Smooth muscle cell of the brain vasculature (primary cell): ENCODE data around the gene KIAA0232.
A peak's percentile ranks its signal among the peaks of the same experiment; 100 is the strongest.

Source experiments
- DNase-seq: peaks from one replicate; pipeline ENCODE4 v3.0.0-alpha.2; 2012; ENCODE audit warnings: low read depth, low spot score

The KIAA0232 gene, protein sequence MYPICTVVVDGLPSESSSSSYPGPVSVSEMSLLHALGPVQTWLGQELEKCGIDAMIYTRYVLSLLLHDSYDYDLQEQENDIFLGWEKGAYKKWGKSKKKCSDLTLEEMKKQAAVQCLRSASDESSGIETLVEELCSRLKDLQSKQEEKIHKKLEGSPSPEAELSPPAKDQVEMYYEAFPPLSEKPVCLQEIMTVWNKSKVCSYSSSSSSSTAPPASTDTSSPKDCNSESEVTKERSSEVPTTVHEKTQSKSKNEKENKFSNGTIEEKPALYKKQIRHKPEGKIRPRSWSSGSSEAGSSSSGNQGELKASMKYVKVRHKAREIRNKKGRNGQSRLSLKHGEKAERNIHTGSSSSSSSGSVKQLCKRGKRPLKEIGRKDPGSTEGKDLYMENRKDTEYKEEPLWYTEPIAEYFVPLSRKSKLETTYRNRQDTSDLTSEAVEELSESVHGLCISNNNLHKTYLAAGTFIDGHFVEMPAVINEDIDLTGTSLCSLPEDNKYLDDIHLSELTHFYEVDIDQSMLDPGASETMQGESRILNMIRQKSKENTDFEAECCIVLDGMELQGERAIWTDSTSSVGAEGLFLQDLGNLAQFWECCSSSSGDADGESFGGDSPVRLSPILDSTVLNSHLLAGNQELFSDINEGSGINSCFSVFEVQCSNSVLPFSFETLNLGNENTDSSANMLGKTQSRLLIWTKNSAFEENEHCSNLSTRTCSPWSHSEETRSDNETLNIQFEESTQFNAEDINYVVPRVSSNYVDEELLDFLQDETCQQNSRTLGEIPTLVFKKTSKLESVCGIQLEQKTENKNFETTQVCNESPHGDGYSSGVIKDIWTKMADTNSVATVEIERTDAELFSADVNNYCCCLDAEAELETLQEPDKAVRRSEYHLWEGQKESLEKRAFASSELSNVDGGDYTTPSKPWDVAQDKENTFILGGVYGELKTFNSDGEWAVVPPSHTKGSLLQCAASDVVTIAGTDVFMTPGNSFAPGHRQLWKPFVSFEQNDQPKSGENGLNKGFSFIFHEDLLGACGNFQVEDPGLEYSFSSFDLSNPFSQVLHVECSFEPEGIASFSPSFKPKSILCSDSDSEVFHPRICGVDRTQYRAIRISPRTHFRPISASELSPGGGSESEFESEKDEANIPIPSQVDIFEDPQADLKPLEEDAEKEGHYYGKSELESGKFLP (N-terminal part only)

DNA sequence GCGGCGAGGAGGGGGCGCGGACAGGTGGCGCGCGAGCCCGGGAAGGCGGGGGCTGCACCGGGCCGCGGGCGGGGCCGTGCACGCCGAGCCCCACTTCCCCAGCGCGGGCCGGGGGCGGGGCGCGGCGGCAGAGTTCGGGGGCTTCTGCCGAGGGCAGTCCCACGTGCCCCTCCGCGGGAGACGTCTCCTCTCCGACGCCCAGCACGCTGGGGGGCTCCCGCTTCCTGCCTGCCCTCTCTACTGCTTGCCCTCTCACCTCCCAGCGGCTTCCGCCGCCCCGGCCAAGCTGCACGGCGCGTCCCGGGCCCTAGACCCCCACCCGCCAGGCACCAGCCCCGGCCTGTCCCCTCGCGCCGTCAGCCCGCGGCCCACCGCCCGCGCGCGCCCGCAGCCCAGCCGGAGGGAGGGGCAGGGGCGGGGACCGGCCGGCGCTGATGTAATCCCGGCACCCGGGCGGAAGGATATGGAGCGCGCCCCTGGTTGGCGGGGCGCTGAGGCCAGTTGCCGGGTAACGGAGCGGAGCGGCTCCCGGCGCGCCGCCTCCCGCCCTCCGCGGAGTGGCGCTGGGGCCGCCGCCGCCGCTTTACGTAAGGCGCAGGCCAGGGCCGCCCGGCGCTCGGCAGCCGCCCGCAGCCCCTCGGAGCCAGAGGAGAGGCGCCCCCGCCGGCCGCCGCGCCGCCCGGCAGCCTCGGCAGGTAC lies at the start of gene KIAA0232:
Gene KIAA0232, plus strand, starts transcription at position 581 of the 699 bp plus-strand sequence. CDS start 41,727 bp downstream, outside the sequence.
- DNase-seq = peak; percentile 75

DNA sequence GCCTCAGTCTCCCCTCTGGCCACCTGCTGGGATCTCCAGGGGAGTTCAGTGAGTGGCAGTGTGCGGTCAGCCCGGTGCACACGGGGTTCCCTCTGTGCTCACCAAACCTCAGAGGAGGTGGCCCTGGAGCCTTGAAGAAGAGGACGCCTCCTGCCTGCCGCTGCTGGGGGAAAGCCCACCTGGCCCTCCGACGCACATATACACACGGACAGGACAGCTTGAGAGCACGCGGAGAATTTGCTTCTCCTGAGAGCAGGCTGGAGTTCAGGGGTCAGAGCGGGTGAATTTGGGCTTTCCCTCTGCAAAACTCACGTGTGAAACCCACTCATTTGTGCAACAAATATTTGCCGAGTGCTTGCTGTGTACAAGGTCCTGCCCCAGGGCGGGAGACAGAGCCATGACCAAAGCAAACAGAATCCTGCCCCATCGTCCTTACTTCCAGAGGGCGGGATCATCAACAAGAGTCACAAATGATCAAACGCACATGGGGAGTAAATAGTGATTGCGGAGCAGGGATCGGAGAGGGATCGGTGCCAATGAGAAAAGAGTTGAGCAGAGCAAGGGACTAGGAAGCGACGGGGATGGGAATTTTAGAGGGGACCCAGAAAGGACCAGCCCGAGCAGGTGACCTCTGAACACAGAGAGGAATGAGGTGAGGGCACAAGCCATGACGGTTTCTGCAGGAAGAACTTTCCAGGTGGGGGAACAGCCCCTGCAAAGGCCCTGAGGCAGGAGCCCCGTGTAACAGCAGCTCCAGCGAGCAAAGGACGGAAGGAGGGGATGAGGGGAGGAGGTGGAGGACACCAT lies 49.0 kb upstream of the KIAA0232 start:
- DNase-seq = no peak

DNA sequence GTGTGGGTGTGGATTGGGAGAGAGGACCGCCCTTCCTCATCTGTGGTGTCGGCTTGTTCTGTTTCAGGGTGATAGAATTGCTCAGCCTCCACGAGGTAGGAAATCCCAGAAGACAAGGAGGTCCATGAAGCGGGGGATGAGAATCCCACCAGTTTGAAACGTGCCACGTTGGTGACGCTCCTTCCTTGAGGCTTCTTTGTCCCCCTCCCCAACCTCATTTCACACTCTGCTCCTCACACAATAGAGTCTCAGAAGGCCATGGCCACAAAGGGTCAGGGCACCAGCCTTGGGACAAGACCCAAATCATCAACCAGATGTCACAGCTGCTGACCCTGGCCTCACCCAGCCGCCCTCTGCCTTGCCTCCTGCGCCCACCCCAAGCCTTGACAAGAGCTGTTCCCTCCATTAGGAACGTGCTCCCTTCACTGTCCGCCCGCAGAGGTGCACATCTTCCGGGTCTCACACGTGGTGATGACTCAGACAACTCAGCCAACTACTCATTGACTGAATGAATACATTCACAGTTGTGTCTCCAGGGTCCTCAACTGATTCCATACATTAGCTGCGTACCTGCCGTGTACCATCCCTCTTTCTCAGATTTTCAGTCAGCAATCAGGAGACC lies 48.3 kb upstream of the KIAA0232 start:
- DNase-seq = no peak

DNA sequence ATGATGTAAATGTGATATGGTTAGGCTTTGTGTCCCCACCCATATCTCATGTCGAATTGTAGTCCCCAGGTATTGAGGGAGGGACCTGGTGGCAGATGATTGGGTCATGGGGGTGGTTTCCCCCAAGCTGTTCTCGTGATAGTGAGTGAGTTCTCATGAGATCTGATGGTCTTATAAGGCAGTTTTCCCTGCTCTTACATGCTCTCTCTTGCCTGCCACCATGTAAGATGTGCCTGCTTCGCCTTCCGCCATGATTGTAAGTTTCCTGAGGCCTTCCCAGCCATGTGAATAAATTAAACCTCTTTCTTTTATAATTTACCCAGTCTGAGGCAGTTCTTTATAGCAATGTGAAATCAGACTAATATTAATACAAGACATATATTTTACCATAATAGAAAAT lies 42.6 kb upstream of the KIAA0232 start:
- DNase-seq = no peak

DNA sequence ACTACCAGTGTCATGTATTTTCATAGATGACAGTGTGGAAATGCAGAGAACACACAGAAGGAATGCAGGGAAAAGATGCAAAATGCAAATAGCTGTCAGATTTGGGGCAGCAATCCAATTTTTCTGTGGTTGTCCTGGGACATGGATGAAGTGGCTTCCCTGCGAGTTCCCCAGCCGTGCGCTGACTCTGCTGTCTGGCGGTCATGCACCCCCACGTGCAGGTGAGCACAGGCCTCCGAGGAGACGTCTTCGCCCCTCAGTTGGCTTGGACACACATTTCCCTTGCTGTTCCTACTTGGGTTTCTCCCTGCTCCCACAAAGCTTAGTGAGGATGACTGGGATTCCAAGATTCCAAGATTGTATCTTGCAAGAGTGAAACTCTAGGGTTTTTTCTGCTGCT lies 42.2 kb upstream of the KIAA0232 start:
- no peak for DNase-seq

DNA sequence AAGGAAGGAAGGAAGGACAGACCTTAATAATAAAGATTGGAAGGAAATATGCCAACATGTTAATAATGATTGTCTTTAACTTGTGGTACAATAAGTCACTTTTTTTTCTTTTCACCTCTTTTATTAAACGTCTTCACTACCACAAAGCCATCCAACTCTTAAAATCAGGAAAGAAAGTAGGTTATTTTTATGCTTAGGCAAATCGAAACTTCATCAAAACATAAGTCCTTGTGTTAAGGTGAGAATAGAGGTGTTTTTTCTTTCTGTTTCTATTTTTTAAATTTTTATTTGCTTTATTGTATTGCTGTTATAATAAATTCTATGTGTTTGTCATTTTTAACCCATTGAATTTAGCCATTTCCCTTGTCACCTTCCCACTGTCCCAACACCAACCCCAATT lies 40.0 kb upstream of the KIAA0232 start:
- DNase-seq = no peak

DNA sequence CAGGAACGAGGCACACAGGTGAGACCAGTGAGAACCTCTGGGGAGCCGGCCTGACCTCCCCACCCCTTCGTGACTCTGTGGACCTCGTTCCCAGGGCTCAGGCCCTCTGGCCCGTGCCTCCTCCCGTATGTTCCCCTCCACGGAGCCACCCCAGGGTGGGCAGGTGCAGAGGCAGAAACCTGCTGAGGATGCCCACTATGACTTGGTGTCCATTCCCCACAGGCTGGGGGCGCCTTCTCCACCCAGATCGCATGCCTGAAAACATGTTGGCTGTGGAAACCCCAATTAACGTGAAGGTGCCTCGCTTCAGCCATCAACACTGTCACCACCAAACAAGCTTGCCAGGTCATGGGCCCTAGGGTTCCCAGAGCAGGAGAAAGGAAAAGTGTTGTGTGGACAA lies 39.5 kb upstream of the KIAA0232 start:
- DNase-seq = no peak

DNA sequence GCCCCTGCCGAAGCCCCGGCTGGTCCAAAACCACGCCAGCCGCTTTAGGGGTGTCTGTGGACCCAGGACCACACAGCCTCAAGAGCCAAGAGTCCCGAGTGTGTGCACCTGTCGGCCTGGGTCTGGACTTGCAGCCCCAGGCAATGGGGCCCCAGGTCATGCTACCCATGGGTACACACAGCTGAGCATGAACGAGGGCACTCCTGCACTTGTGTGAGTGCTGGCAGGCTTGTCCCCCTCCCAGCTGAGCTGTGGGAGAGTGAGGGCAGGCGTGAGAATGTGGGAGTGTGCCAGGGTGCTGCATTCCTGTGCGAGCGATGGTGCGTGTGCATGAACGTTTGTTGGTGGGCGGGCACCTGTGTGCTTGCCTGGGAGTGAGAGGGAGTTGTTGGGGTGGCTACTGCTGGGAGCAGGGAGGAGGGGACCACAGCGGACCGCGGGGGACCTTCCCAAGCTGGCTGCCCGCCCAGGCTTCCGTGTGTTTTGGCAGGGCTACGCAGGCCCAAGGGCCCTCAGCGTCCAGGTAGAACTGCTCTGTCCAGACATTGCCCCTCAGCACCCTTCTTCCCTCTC lies 35.7 kb upstream of the KIAA0232 start:
- DNase-seq = no peak

DNA sequence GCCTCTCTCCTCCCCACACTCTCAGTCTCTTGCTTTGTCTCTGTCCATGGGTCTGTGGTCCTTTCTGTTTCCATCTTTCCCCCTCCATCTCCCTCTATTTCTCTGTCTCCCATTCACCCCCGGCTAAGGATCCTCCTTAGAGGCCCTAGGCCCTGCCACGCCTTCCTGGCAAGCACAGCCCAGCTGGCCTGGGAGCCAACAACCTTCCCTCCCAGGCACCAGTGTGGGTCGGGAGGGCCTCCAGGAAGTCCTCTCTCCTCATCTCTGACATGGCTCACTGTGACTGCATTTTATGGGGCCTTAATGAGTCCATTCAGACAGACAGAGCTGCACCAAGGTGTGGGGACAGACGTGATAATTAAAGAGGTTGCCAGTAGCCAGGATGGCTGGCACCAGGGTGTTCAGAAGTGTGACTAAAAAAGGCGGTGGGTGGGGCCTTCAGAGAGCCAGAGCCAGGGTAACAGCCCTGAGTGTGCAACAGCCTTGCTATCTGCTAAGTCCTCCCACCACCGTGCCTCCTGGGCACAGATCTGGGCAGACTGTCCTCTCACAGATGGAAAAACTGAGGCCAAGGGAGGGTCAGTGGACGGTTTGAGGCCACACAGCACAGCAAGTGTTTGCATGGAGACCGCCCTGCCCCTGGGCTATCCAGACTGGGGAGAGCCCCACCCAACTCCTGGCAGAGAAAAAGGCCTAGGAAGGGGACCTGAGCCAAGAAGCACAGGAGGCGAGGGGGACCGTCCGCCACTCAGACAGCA lies 35.1 kb upstream of the KIAA0232 start:
- DNase-seq = no peak

DNA sequence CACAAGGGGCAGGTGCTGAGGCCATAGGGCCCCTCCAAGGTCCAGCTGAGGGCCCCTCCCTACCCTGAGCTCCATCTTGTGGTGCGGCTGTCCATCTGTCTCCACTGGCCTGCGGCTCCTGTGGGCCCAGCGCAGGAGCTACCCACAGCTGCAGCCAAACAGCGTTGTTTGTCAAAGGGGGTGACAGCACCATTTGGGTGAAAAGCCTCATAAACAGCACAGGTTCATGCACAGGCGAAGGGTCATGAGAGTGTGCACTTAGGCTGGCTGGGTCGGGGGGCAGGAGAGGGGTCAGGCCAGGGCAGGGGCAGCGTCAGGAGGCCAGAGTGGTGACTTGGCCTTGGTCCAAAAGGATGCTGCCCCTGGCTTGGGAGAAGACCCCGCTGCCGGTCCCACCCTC lies 34.2 kb upstream of the KIAA0232 start:
- DNase-seq = no peak

DNA sequence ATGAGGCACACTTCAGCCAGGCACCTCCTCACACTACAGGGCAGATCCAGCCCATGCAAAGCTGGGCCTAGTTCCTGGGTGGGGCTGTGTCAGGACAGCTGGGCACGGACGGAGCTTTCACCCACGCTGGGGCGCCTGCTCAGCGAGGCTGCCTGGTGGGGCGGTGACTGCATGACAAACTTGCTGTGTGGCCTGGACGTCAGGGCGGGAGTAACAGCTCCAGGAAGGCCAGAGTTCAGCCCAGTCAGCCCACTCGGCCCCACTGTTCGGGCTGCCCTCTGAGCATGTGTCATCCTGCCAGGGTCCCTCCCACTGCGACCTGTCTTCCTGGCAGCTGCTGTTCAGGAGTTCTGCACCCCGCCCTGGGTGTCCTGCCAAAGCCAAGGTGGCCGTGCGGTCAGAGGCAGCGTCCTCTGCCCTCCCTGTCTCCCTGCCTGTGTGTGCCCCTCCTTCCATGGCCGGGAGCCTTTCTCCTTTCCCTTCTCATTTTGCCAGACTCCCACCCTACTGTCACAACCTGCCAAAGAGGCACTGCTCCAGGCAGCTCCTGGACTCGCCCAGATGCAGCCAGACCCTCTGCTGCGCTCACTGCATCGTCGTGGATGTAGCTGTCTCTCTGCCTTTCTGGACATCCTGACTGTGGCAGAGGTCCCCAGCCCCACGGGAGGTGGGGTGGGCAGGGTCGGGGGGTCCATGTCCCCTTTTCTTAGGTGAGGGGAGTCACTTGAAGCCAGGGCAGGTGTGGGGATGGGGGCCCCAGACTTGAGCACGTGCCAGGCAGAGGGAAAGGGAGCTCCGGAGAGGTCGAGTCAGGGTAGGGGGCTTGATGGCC lies 33.0 kb upstream of the KIAA0232 start:
- DNase-seq = no peak

DNA sequence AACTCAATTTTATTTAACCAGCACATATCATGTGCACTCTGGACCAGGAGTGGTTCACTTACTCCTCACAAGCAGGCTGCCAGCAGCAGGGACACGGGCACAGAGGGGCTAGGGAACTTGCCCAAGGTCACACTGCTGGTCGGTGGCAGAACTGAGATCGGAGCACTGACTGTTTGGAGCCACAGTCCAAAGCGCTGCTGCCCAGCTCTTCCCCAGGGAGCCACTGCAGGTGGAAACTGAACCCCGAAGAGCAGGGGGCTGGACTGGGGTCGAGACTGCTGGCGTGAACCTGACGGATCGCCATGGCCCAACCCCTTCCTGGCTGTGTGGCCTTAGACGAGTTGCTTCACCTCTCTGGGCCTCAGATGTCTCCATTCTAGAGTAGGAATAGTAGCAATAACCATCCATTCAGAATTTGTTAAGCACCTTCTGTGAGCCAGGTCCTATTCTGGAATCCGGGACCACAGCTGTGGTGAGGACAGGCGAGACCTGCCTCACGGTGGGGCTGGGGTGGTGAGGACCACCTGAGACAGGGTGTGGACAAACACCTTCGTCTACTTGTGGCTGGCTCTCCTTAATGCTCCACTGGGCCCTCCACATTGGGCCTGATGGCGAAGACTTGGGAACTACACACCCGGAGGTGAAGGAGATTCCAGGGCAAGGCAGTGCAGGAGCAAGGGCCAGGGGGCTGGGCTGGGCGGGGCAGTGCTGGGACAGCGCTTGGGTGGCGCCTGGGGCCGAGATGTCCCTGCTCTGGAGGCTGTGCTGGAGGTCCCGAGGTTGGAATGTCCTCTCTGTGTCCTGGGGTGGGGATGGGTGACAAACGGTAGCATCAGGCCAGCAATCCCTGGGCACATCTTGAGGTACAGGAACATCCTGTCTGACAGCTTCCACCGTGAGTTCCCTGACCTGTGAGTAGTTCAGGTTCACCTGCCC lies 32.0 kb upstream of the KIAA0232 start:
- DNase-seq = no peak

DNA sequence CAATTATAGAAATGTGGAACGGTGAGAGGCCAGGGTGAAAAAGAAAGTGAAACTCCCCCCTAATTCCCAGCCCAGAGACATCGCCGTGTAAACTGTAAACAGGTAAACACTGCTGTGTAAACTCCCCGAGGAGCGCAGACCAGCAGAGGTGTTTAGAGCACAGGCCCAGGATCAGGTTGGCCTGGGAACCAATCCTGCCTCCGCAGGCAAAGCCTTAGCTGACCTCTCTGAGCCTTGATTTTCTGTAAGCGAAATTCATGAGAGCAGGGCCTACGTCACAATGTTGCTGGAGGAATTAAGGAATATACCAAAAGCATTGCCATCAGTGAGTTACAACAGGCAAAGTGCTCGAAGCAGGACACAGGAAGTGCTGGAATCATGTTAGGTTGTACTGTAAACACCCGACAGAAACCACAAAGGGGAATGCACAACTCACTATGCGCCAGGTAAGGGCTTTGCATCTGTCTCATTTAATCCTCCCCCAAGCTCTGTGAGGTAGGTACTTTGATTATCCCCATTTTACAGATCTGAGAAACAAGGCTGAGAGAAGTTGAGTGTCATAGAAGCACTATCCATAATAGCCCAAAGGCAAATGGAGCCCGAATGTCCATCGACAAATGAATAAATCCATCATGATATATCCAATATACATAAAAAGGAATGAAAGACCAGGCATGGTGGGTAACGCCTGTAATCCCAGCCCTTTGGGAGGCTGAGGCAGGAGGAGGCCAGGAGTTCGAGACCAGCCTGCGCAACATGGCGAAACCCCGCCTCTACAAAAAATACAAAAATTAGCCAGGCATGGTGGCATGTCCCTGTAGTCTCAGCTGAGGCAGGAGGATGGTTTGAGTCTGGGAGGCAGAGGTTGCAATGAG lies 30.7 kb upstream of the KIAA0232 start:
- DNase-seq = no peak

DNA sequence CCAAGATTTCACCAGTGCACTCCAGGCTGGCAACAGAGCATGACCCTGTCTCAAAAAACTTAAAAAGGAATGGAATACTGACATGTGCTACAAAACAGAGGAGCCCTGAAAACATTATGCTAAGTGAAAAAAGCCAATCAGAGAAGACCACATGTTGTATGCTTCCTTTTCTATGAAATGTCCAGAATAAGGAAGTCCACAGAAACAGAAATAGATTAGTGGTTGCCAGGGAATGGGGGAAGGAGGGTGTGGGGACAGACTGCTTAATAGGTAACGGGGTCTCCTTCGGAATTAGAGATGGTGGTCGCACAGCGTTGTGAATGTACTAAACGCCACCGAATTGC lies 30.1 kb upstream of the KIAA0232 start:
- no peak for DNase-seq

DNA sequence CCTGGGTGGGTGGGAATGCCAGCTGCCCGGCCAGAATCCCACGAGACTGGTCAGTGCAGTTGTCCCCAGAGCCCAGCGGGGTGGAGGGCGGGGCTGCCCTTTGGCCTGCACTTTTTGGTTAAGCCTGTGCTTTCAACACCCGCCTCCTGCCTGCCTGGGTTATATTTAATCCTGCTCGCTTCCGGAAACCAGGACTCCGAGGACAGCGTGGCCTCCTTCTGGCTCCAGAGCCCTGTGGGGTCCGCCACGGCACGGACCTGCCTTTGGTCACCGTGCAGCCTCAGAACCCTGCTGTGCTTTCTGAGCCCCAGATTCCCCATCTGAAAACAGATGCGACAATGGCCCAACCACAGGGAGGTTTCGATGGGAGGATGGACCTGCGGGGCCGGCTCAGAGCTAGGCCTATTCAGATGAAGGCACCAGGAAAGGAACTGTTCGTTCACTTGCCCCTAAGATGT lies 29.4 kb upstream of the KIAA0232 start:
- no peak for DNase-seq

DNA sequence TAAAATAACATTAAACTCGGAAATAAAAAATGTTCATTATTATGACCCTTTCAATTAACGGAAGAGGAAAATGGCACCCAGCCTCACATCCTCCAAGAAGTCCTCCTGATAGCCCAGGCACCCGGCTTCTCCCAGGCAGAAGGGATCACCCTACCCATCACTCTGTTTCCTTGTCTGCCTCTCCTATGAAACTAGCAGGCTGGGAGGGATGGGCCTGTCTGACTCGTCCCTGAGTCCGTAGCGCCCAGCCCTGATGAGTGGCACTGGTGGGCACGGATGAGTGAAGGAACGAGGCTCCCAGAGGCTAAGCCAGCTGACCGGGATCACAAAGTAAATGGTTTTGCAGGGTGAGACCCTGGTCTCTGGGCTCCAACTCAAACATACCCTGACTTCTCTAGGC lies 28.6 kb upstream of the KIAA0232 start:
- DNase-seq = no peak
